OCI-M1 (cell line): ENCODE results near the gene SEMA6A.

Experiments used
- DNase-seq: peaks from one replicate; lab custom pipeline; 2025; lab: John Stamatoyannopoulos, UW

SEMA6A gene

DNA sequence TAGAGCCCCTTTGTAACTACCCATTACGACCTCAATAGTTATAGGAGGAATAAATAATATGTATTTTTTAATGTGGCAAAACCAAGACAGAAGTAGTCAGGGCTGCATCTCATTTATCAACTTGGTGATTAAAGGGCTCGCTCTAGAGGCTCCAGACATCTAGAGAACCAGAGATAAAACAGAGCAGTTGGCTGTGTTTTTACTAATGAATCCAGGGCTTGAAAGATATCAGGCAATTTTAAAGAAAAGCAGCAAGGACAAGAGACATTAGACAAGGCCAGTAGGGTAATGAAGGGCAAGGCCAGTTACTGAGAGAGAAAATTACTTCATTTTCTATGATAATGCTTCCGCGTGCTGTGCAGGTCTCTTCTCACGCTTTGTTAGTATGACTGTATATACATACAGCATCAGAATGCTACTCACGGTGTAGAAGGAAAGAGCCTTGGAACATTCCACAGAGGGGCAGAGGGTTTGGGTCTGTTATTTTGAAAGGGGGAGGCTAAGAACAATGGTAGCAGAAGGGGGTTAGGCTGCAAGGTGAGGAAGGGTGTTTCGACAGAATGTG, 110.4 kb downstream of the SEMA6A start:
- no peak for DNase-seq

DNA sequence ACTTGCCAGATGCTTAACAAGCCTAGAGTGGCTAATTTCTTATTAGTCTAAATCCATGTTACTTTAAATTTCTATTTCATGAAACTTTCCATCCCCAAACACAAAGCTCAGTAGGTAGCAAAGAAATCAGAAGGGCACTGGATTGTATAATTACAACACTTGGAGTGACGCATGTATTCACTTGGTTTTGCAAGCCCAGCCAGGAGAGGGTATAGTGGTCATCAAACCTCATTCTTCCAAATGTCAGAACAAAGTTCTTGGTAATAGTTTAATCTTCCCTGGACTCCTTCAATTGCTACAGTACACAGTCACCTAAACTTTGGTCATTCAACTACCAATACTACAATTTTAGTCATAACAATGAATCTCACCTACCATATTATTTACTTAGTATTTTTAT, 112.1 kb downstream of the SEMA6A start:
- no peak for DNase-seq

DNA sequence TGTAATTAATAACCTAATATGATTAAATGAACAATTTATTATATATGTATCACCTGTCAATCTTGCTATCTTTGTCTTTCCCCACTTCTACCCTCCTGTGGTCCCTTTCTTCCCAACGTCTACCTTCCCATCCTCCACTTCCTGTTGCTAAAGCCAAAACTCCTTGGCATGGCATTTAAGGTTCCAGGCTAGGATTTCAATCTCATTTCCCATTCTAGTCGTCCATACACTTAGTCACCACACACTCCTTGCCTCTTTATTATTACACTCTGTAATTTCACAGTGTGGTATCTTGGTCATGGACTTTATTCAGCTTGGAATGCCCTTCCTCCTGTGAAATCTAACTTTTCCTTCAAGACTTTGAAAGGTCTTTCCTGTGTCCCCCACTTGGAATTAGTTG, 115.3 kb downstream of the SEMA6A start:
- DNase-seq: no peak

DNA sequence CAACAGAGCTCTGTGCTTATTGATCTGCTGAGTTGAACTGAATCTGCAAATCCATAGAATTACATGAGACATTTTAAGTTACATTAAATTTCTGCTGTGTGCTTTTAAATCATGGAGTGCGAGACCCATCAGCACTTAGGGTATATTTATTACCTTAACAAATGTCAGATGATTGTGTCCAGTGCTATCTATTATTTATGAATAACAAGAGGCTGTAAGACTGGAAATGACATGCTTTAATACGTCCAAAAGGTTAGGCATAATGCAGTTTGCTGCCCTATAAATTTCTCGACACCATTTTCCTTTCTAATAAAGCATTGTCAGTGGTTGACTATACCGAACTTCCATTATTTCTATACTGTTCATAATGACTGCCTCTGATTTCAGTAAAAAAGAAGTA, 117.6 kb downstream of the SEMA6A start:
- no peak for DNase-seq

DNA sequence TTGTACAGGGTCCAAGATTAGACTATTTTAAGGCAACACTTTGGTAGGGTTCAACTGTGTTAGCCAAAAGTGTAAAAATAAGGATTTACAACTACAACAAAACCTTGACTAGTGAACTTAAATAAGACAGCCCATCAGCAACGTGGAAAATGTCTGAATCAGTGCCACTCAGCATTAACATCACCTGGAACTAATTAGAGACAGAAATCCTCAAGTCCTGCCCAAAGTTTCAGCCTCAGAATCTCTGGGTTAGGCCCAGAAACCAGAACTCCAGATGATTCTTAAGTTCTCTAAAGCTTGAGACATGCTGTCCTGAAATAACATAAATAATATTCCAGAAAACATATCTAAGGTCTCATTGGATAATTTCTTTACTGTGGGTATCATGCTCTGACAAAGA, 118.6 kb downstream of the SEMA6A start:
- no peak for DNase-seq

DNA sequence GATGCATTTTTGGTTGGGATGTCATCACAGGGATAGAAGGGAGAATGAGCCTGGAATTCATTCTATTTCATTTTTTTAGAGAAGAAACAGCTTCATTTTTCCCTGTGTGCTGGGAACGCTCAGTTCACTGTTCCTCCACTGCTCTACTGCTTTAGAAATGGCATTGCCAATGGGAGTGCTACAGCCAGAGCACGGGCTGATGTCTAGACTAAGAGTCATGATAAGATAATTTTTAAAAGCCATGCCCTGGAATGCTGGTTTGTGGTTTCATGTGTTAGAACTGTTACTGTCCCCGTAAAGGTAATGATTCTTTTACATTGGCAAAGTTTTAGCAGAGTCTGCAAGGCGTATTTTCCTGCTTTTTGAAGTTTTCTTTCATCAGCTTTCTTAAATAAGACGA, 119.6 kb downstream of the SEMA6A start:
- no peak for DNase-seq

DNA sequence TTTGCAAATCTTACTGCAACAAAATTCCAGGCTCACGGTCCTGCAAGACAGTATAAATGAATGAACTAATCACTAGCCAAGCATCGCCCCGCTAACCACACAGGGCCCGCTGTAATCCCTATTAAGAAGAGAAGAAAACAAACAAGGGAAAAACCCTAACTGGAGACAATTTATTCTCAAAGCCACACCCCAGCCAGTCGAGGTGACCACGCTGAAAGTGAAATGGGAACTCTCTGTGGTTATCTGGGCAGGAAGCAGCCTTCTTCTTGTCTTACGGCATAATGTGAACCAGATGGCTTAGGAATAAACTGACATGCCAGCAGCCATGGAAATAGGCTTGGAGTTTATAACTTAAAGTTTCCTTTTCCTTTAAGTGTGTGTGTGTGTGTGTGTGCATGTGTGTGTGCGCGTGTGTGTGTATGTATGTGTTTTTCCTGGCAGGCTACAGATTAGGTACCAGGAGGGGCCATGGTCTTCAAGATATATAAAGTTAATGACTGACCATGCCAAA, 120.2 kb downstream of the SEMA6A start:
- DNase-seq: peak; percentile 26

DNA sequence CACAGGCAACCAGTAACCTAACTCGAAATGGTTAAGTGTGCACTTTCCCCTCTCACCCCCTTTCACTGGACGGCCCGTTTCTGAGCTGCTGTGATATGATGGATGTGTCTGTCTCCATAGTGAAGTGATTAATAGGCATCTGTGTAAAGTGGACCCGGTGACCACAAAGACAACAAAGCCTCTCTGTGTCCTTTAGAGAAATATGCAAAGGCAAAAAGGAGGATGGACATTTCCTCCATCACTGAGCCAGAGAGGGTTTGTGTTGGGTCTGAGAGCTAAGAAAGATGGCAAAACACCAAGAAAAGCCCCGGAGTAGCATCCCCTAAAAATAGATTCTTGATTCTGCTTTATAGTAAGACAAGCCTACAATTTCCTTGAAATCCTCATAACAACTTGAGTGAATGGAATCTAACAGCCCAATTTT, 120.6 kb downstream of the SEMA6A start:
- no peak for DNase-seq

DNA sequence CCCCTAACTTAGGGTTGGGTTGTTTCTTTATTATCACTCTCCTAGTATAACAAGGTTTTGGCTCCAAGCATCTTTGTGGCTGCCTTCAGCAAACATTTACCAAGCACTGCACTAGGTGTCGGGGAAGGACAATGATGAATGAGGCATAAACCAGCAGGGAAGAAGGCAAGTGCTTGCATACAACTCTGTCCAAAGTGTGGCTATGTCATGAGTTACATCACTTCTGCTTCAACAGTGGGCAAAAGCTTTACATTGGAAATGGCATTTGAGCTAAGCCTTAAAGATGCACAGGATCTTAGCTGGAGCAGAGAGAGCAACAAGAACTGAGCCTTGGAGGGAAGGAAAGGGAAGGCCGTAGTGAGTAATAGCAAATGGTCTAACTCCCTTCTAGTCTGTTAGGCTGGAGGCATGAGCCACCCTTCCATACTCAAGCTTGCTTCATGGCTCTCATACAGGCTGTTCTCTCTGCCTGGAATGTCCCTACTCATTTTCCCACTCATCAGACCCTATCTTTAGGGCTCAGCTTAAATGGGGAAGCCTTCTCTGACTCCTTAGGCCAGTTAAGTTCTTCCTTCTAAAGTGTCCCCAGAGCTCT, 121.8 kb downstream of the SEMA6A start:
- no peak for DNase-seq

DNA sequence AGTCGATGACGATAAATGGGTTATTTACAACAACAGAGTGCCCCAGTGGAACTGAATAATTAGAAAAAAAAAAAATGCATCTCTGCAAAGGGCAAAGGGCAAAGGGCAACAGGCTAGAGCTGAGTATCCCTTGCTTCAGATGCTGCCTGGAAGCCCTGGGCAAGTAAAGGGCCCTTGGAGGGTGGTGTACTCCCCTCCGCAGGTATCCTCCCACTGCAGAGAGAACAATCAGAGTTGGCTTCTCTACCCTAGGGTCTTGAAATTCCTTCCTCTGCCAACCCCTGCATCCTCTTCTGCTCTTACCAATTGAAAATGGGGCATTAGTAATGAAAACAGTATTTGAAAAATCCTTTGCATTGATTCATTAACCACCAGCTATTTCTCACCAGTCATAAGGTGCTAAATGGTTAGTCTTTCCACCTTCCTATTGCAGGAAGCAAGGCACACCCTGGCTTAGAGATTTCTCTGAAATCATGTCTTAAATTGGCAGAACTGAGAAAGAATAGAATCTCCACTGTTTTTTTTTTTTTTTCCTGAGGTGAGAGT, 122.6 kb downstream of the SEMA6A start:
- no peak for DNase-seq

DNA sequence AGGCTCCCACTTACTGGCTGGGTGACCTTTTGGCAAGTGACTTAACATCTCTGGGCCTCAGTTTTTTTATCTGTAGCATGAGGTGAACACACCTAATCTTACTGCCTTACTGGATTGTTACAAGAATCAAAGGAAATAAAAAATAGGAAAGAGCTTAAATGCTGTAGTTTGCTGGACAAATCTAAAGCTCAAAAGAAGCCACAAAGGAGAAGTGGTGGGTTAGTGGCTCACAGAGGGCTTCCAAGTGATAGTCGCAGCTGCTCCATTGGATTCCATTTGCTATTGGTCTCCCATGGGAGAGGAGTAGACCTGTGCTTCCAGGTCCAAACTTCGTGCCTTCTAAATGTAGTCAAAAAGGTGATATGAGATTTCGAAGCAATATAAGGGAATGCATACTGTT, 123.6 kb downstream of the SEMA6A start:
- DNase-seq: no peak

DNA sequence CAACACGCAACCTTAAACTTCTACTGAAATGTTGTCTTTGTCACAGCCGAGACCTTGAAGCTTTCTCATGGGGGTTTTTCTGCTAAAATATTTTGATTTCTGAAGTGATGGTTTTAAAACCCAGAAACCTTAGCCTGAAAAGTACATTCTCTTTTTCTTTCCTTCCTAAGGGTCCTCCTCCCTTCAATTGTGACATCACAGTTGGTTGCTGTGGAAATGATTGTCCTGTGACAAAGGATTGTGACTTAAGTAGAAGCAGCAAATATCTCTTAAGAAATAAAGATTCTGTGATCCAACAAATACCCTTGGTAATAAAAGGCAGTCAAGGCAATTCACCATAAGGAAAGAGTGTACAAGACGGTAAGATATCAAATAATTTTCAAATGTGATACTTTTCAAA, 125.2 kb downstream of the SEMA6A start:
- DNase-seq: no peak

DNA sequence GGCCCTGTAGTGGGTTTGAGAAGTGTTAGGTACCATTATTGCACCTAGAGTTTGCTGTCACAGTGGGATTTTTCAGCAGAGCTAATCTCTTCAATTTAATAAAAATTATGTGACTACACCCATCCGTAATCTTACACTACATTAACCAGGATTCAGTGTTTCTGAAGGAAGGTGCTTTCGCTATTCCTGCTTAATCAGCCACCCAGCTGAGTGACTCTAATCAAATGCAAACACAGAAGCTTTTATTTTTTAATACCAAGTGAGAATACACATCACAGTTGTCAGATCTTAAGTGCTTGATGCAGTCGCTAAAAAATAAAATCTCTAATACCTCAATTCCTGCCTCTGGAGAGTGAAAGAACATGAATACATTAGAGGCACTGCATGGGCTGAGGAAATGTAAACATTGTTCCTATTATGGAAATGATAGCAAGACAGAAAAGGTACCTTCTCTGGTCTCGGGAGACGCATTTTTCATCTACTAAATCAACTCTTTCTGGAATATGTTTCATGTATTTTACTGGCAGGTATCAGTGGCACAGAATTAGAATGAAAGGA, 125.7 kb downstream of the SEMA6A start:
- DNase-seq: no peak

DNA sequence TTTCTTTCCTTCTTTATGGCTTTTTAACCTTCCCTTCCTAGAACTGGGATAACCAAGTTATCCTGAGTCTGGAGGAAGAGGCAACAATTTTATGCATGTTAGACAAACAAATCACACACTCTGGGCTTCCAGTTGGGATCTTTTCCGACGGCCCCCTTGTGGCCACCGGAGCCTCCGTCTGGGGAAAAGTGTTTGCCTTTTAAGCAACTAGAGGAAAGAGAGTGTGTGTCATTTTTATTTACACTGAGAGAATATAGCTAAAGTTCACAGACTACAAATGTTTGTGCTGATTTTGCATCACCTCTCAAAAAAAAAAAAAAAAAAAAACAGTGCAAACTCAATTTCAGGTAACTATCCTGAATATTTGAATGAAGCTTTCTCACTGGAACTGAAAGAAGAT, 126.2 kb downstream of the SEMA6A start:
- no peak for DNase-seq

DNA sequence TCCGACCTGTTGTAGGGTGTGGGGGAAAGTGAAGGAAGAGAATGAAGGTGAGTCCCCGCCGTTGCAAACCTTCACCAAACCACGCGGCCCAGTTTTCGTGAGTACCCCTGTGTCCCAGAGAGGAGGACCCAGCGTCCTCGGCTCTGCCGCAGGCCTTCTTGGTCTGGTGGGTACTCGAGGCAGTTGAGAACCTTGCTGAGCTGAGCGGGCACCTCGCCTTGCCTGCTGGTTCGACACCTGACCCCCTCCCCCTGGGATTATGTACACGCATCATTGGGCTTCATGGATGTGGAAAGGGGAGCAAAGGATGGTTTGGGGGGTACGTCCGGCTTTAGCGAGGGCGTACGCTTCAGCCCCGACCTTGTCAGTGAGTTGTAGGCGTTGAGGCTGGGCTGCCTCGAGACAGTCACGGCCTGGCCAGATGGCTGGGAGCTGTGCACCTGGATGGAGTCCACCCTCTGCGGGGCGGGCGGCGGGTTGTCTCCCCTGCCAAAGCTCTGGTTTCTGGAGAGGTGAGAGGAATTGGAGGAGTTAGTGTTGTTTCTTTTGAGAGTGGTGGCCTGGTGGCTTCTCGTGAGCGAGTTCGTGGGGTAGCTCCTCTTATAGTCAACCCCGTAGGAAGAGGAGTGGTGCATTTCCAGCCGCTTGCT, 128.1 kb downstream of the SEMA6A start:
- DNase-seq: no peak

DNA sequence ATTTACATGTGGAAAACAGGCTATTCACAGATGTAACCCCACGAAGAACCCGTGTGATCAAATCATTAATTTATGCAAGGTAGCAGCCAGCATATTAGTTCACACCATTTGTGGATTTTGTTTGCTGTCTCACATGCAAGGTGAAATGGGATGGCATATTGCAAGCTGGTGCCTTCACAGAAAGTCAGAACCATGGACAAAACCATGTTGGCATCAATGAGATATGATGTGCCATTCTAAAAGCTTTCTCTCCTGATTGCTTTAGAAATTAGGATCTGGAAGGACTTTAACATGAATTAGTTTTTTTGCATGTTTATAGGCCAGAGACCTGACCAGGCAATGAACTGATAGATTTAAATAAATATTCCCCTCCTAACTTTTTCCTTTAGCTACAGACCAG, 129.3 kb downstream of the SEMA6A start:
- DNase-seq: no peak

DNA sequence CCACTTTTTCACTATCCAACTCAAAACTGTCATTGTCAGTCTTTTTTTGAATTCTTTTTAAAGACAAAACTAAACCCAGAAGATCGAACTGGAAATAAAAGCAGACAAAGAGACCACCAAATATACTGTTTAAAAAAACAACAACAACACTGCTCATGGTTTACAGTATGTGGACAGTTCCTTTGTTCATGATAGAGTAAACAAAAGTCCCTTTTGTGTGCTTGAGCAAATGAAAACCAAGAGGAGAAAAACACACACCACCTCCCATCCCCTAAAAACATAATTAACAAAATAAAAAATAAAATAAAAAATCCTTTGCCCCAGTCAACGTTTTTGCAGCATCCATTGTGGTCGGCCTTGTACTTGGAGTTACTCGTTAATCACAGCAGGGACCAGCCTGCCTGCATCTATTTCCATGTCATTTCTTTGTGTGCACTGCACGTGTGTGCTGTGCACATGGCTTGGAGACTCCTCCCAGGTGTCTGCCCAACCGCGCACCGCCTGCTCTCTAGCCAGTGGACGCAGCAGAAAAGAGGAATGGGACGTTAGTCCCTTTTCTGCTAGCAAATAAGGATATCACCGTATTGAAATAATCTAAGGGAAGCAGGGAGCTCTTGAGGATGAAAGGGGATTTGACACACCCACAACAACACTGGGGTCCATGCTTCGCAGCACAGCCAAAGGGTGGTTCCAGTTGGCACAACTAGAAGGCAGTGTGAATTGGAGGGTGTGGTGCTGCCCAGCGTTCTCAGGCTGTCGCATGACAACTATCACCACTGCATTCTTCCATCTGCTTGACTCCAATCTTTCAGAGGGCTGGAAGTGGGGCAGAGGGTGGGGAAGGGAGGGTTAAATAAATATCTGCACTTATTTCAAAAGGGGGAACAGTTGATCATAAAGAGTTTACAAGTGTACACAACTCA, 130.0 kb downstream of the SEMA6A start:
- DNase-seq: no peak

DNA sequence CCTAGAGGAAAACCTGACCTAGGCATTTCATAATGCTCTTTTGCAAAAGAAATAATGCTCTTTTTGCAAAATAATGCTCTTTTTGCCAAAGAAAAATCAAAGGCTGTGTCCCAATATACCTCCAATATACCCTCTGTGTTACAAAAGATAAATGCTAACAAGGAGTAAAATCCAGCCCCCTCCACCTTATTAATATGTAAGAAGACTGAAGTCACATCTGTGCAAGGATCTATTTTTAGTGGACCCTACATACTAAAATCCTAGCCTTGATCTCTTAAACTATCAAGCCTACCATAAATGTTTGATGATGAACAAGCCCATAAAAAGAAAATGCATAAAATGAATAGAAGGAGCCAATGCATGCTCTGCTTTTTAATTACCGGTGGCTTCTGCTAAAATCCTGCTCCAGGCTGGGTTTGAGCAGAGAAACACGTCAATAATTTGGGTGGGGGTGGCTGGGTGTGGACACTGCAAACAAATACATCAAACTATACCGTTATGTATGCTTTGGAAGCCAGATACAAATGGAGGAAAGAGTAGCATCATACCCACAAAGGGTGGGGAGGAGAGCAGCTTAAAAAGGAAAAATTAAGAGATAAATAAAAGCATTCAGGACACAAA, 131.6 kb downstream of the SEMA6A start:
- DNase-seq: no peak

DNA sequence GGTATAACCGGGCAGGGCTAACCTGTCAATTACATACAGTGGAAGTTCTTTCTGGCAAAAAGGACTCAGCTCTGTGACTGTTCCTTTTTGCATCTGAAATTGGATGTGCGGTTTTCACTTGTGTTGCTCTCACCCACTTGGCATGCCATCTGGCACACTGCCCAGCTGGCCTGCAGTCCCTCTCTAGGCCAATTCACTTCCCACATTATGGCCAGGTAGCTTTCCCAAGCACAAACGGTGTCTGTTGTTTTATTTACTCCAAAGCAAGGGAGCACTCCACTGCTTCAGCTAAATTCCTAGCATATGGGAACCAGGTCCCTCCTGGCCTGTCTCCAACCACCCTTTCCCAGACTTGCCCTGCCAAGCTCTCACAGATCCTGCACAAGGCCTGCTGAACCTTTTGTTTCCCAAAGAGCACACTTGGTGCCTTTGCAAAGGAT, 132.5 kb downstream of the SEMA6A start:
- no peak for DNase-seq

DNA sequence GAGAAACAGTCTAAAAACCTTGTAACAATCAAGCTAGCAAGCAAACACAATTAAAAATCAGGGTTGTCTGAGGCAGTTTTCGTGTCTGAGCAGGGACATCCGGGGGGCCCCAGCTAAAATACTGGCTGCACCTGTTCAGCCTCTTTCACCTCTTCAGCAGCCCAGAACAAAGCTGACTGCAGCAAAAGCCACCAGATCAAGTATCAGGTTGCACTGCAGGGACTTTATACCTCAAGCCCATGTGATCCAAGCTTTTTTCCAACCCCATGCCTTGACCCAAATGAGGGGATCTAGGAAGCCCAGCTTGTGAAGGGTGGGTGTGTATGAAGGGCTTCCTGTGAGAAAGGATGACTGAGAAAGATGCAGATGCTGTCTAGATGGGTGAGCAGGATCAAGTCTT, 133.4 kb downstream of the SEMA6A start:
- DNase-seq: no peak

DNA sequence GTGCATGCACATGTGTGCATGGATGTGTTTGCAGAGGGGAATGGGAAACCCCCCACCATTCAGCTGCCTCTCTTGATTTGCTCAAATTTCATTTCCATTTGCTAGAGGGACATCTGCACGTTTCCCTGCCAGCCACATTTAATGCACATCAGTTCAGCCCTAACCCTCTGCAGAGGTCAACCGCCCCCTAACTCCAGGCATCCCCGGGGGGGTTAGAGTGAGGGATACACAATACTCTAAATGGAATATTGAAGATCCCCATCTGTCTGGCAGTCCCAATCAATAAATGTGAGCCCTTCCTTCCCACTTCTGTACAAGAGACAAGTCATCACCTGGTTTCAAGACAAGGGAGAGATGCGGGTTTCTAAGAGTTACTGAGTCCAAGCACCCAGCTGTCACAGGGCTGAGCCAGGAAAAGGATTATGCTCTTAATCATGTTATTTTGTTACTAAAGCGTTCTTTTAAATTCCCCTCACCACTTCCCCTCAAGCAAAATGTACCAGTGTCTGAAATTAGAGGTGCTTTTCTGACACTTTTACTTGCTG, 134.1 kb downstream of the SEMA6A start:
- DNase-seq: no peak
